NCI-H2029 treated with DMSO at 0.1 percent for 48 hours (cell line): ENCODE data around the gene SSBP1.
A peak's percentile ranks its signal among the peaks of the same experiment; 100 is the strongest.
"Not testable (repeated sequence)": the region's sequence is repeated elsewhere in the genome, so short reads cannot be mapped to it uniquely, and the experiment has no call there.

Experiments
- DNase-seq: peaks from one replicate; lab custom pipeline; 2025; lab: John Stamatoyannopoulos, UW

SSBP1 gene

GRCh38 chr7:141770083-141770583, 32.0 kb downstream of the SSBP1 start:
- not testable (repeated sequence) for DNase-seq

GRCh38 chr7:141776374-141776773, 38.2 kb downstream of the SSBP1 start, which contains the start of gene TAS2R4:
TAS2R4 (plus strand) TSS chr7:141776674; CDS start chr7:141778489, 1,815 bp downstream.
- no peak for DNase-seq

DNA sequence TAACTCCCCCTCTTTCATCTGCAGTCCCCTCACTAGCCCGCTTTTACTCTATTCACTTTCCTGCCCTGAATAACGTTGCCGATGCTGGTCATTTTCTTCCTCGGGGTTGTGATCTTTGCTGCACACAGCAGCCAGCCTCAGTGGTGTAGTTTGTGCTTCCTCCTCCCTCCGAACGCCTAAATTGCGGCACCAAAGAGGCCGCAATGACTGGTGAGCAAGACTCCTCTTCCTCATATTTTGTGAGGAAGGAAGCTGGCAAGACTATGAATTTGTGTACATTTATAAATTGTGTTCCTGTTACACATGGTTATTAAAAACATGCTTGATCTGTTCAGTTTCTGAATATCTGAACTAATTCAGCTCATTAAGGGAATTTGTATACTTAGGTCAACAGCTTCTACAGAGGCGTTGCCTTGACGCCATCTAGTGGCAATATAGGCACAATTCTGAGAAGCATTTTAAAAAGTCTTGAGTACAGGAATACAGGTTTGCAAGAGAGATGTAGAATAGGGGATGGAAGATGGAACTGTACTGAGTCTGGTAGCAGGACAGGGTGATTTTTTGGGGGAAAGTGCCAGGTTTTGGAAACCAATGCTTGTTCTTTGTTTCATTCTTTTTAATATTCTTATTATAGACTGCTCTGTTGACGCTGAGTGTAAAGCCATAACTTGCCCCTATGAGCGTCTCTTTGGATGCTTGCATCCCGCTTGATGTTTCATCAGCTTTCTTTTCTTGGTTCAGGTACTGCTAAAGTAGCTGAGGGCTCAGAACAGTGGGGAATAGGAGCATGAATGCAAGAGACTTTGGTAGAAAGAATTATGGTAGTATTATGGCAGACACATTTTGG, 47.8 kb downstream of the SSBP1 start:
- peak; percentile 70 for DNase-seq

GRCh38 chr7:141788296-141788695, 50.1 kb downstream of the SSBP1 start:
- DNase-seq = no peak

- no peak for DNase-seq
These were observed 51.8 kb downstream of the SSBP1 start, which contains the start of gene TAS2R5 for GRCh38 chr7:141789917-141790316. TAS2R5 (plus strand) TSS chr7:141790217; CDS start chr7:141790362, 145 bp downstream.

DNA sequence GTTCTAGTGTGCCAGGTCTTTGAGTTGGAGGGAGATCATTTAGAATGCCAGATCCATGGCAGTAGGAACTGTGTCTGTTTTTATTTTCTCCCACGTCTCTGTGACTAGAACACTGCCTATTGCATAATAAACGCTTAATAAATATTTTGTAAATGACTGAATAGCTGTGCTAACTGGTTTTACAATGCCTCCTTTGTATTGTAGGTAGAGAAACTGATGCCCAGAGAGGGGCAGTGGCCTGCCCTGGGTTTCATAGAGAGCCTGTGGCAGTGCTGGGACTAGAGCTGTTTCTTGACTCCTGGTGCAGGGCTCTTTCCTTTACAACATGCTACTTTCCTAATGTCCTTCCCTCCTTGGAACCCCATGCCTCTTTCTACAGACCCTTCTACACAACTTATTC, 54.4 kb downstream of the SSBP1 start:
- no peak for DNase-seq
